GM23338 (cell line): ENCODE results near the gene TRIM8. TPM values are rescaled to one million over a fixed set of nuclear protein-coding genes. Genes with fewer than 3 reads are reported as not detected.

Experiments used
- ATAC-seq: fragments of 200-7000 bp; cut with Tn5 transposase; 3 replicates; pipeline ENCODE4 v1.9.1; 2020
- DNase-seq: peaks from one replicate; pipeline ENCODE4 v3.0.0-alpha.2; 2015; ENCODE audit warnings: low spot score
- H2AFZ ChIP-seq: fragments of 200-600 bp; sonication (generic); 2 replicates; pipeline ENCODE4 v1.8.0; 2016; ENCODE audit warnings: antibody characterized with exemption, mild to moderate bottlenecking, moderate library complexity
- H3F3A ChIP-seq: fragments of 200-600 bp; sonication (generic); replicated peaks from 2 replicates; pipeline ENCODE4 v1.8.0; 2017; ENCODE audit warnings: antibody characterized with exemption, mixed run types, low read depth
- H3K27ac ChIP-seq: fragments of 200-600 bp; sonication (generic); 2 replicates; pipeline ENCODE4 v1.6.1; 2016; ENCODE audit warnings: low read depth
- H3K27me3 ChIP-seq: fragments of 200-600 bp; sonication (generic); 2 replicates; pipeline ENCODE4 v1.8.0; 2016; ENCODE audit warnings: mild to moderate bottlenecking, mixed run types, moderate library complexity; ENCODE audit not compliant: insufficient read depth
- H3K36me3 ChIP-seq: fragments of 200-600 bp; sonication (generic); 2 replicates; pipeline ENCODE4 v1.8.0; 2016; ENCODE audit warnings: mild to moderate bottlenecking; ENCODE audit not compliant: insufficient read depth
- H3K4me1 ChIP-seq: fragments of 200-600 bp; sonication (generic); 2 replicates; pipeline ENCODE4 v1.8.0; 2016; ENCODE audit warnings: mild to moderate bottlenecking, moderate library complexity; ENCODE audit not compliant: insufficient read depth
- H3K4me2 ChIP-seq: fragments of 200-600 bp; sonication (generic); 2 replicates; pipeline ENCODE4 v1.7.1; 2017; ENCODE audit warnings: mixed run types
- H3K4me3 ChIP-seq: fragments of 200-600 bp; sonication (generic); 2 replicates; pipeline ENCODE4 v1.6.1; 2016; ENCODE audit warnings: mixed run types
- H3K79me2 ChIP-seq: fragments of 200-600 bp; sonication (generic); replicated peaks from 2 replicates; pipeline ENCODE4 v1.8.0; 2017; ENCODE audit warnings: mild to moderate bottlenecking; ENCODE audit not compliant: insufficient read depth
- H3K9me2 ChIP-seq: fragments of 200-600 bp; sonication (generic); 2 replicates; pipeline ENCODE4 v1.8.0; 2017; ENCODE audit not compliant: insufficient read depth
- H4K20me1 ChIP-seq: fragments of 200-600 bp; sonication (generic); replicated peaks from 2 replicates; pipeline ENCODE4 v1.8.0; 2017; ENCODE audit warnings: mild to moderate bottlenecking; ENCODE audit not compliant: insufficient read depth
- H3K27ac Mint-ChIP-seq: 2 replicates; pipeline ENCODE4 v1.8.0; 2020; ENCODE audit warnings: inconsistent platforms, mild to moderate bottlenecking, moderate library complexity, mixed read lengths
- H3K27me3 Mint-ChIP-seq: 3 replicates; pipeline ENCODE4 v1.8.0; 2022; ENCODE audit warnings: low read depth, mild to moderate bottlenecking, moderate library complexity, mixed read lengths, inconsistent platforms; ENCODE audit not compliant: insufficient read depth, poor library complexity
- H3K36me3 Mint-ChIP-seq: 3 replicates; pipeline ENCODE4 v1.8.0; 2021; ENCODE audit warnings: low read depth, mild to moderate bottlenecking, inconsistent platforms, moderate library complexity, mixed read lengths
- H3K4me1 Mint-ChIP-seq: 3 replicates; pipeline ENCODE4 v1.8.0; 2020; ENCODE audit warnings: mild to moderate bottlenecking, inconsistent platforms, mixed read lengths
- H3K4me3 Mint-ChIP-seq: 3 replicates; pipeline ENCODE4 v1.8.0; 2021; ENCODE audit warnings: moderate library complexity, mild to moderate bottlenecking, inconsistent platforms, mixed read lengths
- H3K9me3 Mint-ChIP-seq: 3 replicates; pipeline ENCODE4 v1.8.0; 2020; ENCODE audit warnings: moderate library complexity, mild to moderate bottlenecking, inconsistent platforms, mixed read lengths
- CREB1 ChIP-seq: fragments of 250-450 bp; sonication (Bioruptor Pico); IDR thresholded peaks from 2 replicates; pipeline ENCODE4 v1.5.0; 2020; ENCODE audit warnings: low read depth, mild to moderate bottlenecking, moderate library complexity
- CTCF ChIP-seq, 2 experiments: fragments of 200-600 bp in 1 of 2; sonication (generic) in 1 of 2; conservative IDR thresholded peaks; 2 replicates each; pipeline versions ENCODE4 v1.5.1 to v1.6.1; 2016 to 2017; ENCODE audit warnings: antibody characterized with exemption in 2 of 2, low read depth in 2 of 2, mild to moderate bottlenecking in 2 of 2, moderate library complexity in 1 of 2
- ETS1 ChIP-seq: IDR thresholded peaks from 2 replicates; pipeline ENCODE4 v1.6.1; 2016; ENCODE audit warnings: antibody characterized with exemption
- EZH2phosphoT487 ChIP-seq: fragments of 200-600 bp; sonication (generic); IDR thresholded peaks from one replicate; pipeline ENCODE4 v1.8.1; 2018; ENCODE audit warnings: antibody characterized with exemption; ENCODE audit not compliant: unreplicated experiment
- JUNB ChIP-seq: IDR thresholded peaks from one replicate; pipeline ENCODE4 v1.6.1; 2016; ENCODE audit warnings: antibody characterized with exemption; ENCODE audit not compliant: unreplicated experiment
- POLR2AphosphoS5 ChIP-seq: IDR thresholded peaks from 2 replicates; pipeline ENCODE4 v1.6.1; 2016; ENCODE audit warnings: antibody characterized with exemption, low read depth
- REST ChIP-seq: IDR thresholded peaks from one replicate; pipeline ENCODE4 v1.6.1; 2018; ENCODE audit warnings: antibody characterized with exemption; ENCODE audit not compliant: unreplicated experiment
- polyA plus RNA-seq: library from polyadenylated mRNA; unstranded; fragments of >200 nt; fragmentation: Nextera tagmentation; extraction: Ambion mirVana; gene quantifications from 2 replicates; pipeline ENCODE4 v1.2.1, GENCODE V29; 2016
- total RNA-seq: library from RNA; depleted of rRNA; stranded (reverse); fragments of >200 nt; shearing (Covaris generic); gene quantifications from 2 replicates; pipeline ENCODE4 v1.2.3, GENCODE V29; 2014

Gene TRIM8
- total and polyA plus RNA-seq, 2 experiments from 2014 or later, result 15.1 to 36.7 TPM

GRCh38 chr10:102645741-102646609 lies 1.7 kb downstream of the TRIM8 start:
- peaks cover 25% of the 10 kb centered on the region for H3K27me3 Mint-ChIP-seq
- H3K27ac ChIP-seq, result peak overlapping the region; percentile 69; the same call in 1 of the 2 replicates
- H3K4me2 ChIP-seq, result peak overlapping the region; percentile 95
- peak overlapping the region; percentile 45 for H3K27ac Mint-ChIP-seq
- 0 out of 2 replicates have a peak, but pooled peaks cover 3% of the 10 kb centered on the region for H3K27me3 ChIP-seq
- peaks cover 33% of the 10 kb centered on the region for H3K4me1 ChIP-seq
- DNase-seq (peak; percentile 71), ATAC-seq (0 out of 3 replicates have a peak, but pooled peaks have one; percentile 0)
- H3K4me1 Mint-ChIP-seq, result peaks cover 44% of the 10 kb centered on the region
- H3K36me3 ChIP-seq, result no peaks in the 10 kb centered on the region
- H3K9me3 Mint-ChIP-seq, result no peaks in the 10 kb centered on the region
- peak overlapping the region; percentile 95 for H3K4me3 Mint-ChIP-seq
- H2AFZ ChIP-seq, result peak overlapping the region; percentile 47; the same call in 1 of the 2 replicates
- H3K4me3 ChIP-seq, result peak overlapping the region; percentile 86
- peaks cover 57% of the 10 kb centered on the region for H3K79me2 ChIP-seq
- TF ChIP-seq ETS1 (0 out of 2 replicates have a peak, but pooled peaks have one; percentile 5), JUNB (no peak), REST (no peak)
- H4K20me1 ChIP-seq, result peaks cover 13% of the 10 kb centered on the region; the same call in 1 of the 2 replicates
- H3K36me3 Mint-ChIP-seq, result no peaks in the 10 kb centered on the region; the same call in 2 of the 3 replicates
- H3K9me2 ChIP-seq, result no peaks in the 10 kb centered on the region
- 0 out of 2 replicates have a peak, but pooled peaks cover 7% of the 10 kb centered on the region for H3F3A ChIP-seq

GRCh38 chr10:102646610-102647442 lies 2.5 kb downstream of the TRIM8 start:
- Histone ChIP-seq H2AFZ (no peak overlapping the region), H3K9me2 (no peaks in the 10 kb centered on the region), H3F3A (0 out of 2 replicates have a peak, but pooled peaks cover 4% of the 10 kb centered on the region), H3K79me2 (peaks cover 66% of the 10 kb centered on the region), H3K4me2 (peak overlapping the region; percentile 95), H3K4me3 (peak overlapping the region; percentile 86), H3K36me3 (no peaks in the 10 kb centered on the region), H4K20me1 (peaks cover 13% of the 10 kb centered on the region; the same call in 1 of the 2 replicates), H3K27ac (no peak overlapping the region), H3K4me1 (peaks cover 36% of the 10 kb centered on the region), H3K27me3 (0 out of 2 replicates have a peak, but pooled peaks cover 3% of the 10 kb centered on the region)
- no peaks in the 10 kb centered on the region; the same call in 2 of the 3 replicates for H3K36me3 Mint-ChIP-seq
- no peak for TF ChIP-seq ETS1
- no peak for TF ChIP-seq CTCF (conservative IDR thresholded peaks at IDR 0.05; ENCODE audit: low read depth in 2 of 2)
- no peak for TF ChIP-seq CREB1
- TF ChIP-seq EZH2phosphoT487, result no peak
- TF ChIP-seq JUNB, result no peak
- no peak for TF ChIP-seq POLR2AphosphoS5
- no peaks in the 10 kb centered on the region for H3K9me3 Mint-ChIP-seq
- peaks cover 46% of the 10 kb centered on the region for H3K4me1 Mint-ChIP-seq
- ATAC-seq (no peak), DNase-seq (no peak)
- H3K4me3 Mint-ChIP-seq, result peak overlapping the region; percentile 95
- no peak overlapping the region for H3K27ac Mint-ChIP-seq
- peaks cover 23% of the 10 kb centered on the region for H3K27me3 Mint-ChIP-seq
